HG03139 (cell line): Measurements from ENCODE around the gene NDOR1.
"Not testable (repeated sequence)": the region's sequence is repeated elsewhere in the genome, so short reads cannot be mapped to it uniquely, and the experiment has no call there.

Source experiments
- ATAC-seq: cut with Tn5 transposase; IDR thresholded peaks from one replicate; pipeline ENCODE4 v1.9.1; 2021; ENCODE audit not compliant: unreplicated experiment

The NDOR1 gene

GRCh38 chr9:137230705-137231371 is 25.3 kb downstream of the NDOR1 start, which contains the start of gene SLC34A3:
Gene SLC34A3 (plus strand): TSS chr9:137230901. CDS start chr9:137231703, 802 bp downstream.
- ATAC-seq: no peak

- ATAC-seq: no peak
These were observed 26.0 kb downstream of the NDOR1 start for GRCh38 chr9:137231372-137232039.

- ATAC-seq: no peak
These were observed 26.6 kb downstream of the NDOR1 start for GRCh38 chr9:137232101-137232500.

GRCh38 chr9:137232510-137232909 is 27.0 kb downstream of the NDOR1 start:
- no peak for ATAC-seq

GRCh38 chr9:137233143-137233980 is 27.9 kb downstream of the NDOR1 start:
- no peak for ATAC-seq

- ATAC-seq: no peak
These were observed 28.7 kb downstream of the NDOR1 start for GRCh38 chr9:137234055-137234697.

GRCh38 chr9:137234758-137235423 is 29.4 kb downstream of the NDOR1 start:
- no peak for ATAC-seq

GRCh38 chr9:137235424-137236237 is 30.1 kb downstream of the NDOR1 start:
- ATAC-seq: no peak

- ATAC-seq: peak; percentile 21
These were observed 30.9 kb downstream of the NDOR1 start for GRCh38 chr9:137236238-137236935.

GRCh38 chr9:137236936-137237421 is 31.5 kb downstream of the NDOR1 start:
- ATAC-seq: no peak

GRCh38 chr9:137237759-137238726 is 32.5 kb downstream of the NDOR1 start:
- ATAC-seq: no peak

- ATAC-seq: not testable (repeated sequence)
These were observed 34.2 kb downstream of the NDOR1 start for GRCh38 chr9:137239541-137240200.

- ATAC-seq: peak; percentile 23
These were observed 34.9 kb downstream of the NDOR1 start for GRCh38 chr9:137240318-137240840.

GRCh38 chr9:137240841-137241489 is 35.5 kb downstream of the NDOR1 start, which contains the start of gene TUBB4B:
Gene TUBB4B (plus strand): TSS chr9:137241287. CDS start chr9:137241361, 74 bp downstream.
- ATAC-seq: peak; percentile 58

- no peak for ATAC-seq
These were observed 36.2 kb downstream of the NDOR1 start for GRCh38 chr9:137241490-137242268.
